Progenitor cell of endocrine pancreas (in vitro differentiated cells): ENCODE measurements around the gene ECEL1. TPM values are rescaled to one million over a fixed set of nuclear protein-coding genes. Genes with fewer than 3 reads are reported as not detected.

Source experiments
- DNase-seq: peaks from one replicate; pipeline ENCODE4 v3.0.0; 2021; ENCODE audit warnings: low spot score; ENCODE audit not compliant: unreplicated experiment
- H3K27ac Mint-ChIP-seq: 2 replicates; pipeline ENCODE4 v1.8.0; 2021; ENCODE audit warnings: mild to moderate bottlenecking, moderate library complexity, mixed read lengths
- H3K27me3 Mint-ChIP-seq: 2 replicates; pipeline ENCODE4 v1.8.0; 2021; ENCODE audit warnings: mixed read lengths
- H3K36me3 Mint-ChIP-seq: 2 replicates; pipeline ENCODE4 v1.8.0; 2022; ENCODE audit warnings: mixed read lengths; ENCODE audit not compliant: insufficient read depth
- H3K4me1 Mint-ChIP-seq: 2 replicates; pipeline ENCODE4 v1.8.0; 2021; ENCODE audit warnings: low read depth, mixed read lengths
- H3K4me3 Mint-ChIP-seq: 2 replicates; pipeline ENCODE4 v1.8.0; 2021; ENCODE audit warnings: low read depth, mild to moderate bottlenecking, moderate library complexity, mixed read lengths
- H3K9me3 Mint-ChIP-seq: 2 replicates; pipeline ENCODE4 v1.8.0; 2021; ENCODE audit warnings: low read depth, mixed read lengths
- CTCF ChIP-seq: fragments of 200-600 bp; sonication (generic); IDR thresholded peaks from one replicate; pipeline ENCODE4 v1.5.0; 2021; ENCODE audit warnings: antibody characterized with exemption, mild to moderate bottlenecking; ENCODE audit not compliant: unreplicated experiment
- total RNA-seq: library from RNA; stranded (reverse); gene quantifications from 2 replicates; pipeline ENCODE4 v1.2.1, GENCODE V29; 2021

ECEL1 gene
- total RNA-seq, 1 donor from 2014 or later = 2.9 TPM

- Mint-ChIP-seq H3K4me1 (peaks cover 1% of the 10 kb centered on the region), H3K9me3 (no peaks in the 10 kb centered on the region), H3K27me3 (peaks cover 52% of the 10 kb centered on the region), H3K4me3 (no peak overlapping the region), H3K27ac (no peak overlapping the region), H3K36me3 (no peaks in the 10 kb centered on the region)
- no peak for DNase-seq
- TF ChIP-seq CTCF = no peak
Measured at GRCh38 chr2:232521098-232521497, 33.5 kb upstream of the ECEL1 start.

GRCh38 chr2:232520489-232520888 is 32.9 kb upstream of the ECEL1 start:
- Mint-ChIP-seq H3K27ac (no peak overlapping the region), H3K36me3 (no peaks in the 10 kb centered on the region), H3K27me3 (peaks cover 56% of the 10 kb centered on the region), H3K4me1 (peaks cover 1% of the 10 kb centered on the region), H3K4me3 (no peak overlapping the region), H3K9me3 (no peaks in the 10 kb centered on the region)
- no peak for TF ChIP-seq CTCF
- DNase-seq = no peak

GRCh38 chr2:232519581-232520438 is 32.2 kb upstream of the ECEL1 start, which contains the start of gene PRSS56:
Gene PRSS56 (plus strand): TSS chr2:232520388. CDS start chr2:232520599, 211 bp downstream.
- no peak within 1 kb of the TSS for H3K4me3 Mint-ChIP-seq

GRCh38 chr2:232518844-232519243 is 31.2 kb upstream of the ECEL1 start:
- Mint-ChIP-seq H3K4me3 (no peak overlapping the region), H3K4me1 (peaks cover 1% of the 10 kb centered on the region), H3K36me3 (no peaks in the 10 kb centered on the region), H3K27ac (no peak overlapping the region), H3K9me3 (no peaks in the 10 kb centered on the region), H3K27me3 (peaks cover 58% of the 10 kb centered on the region)
- TF ChIP-seq CTCF = no peak
- no peak for DNase-seq

More at GRCh38 chr2:232519581-232520438, 32.2 kb upstream of the ECEL1 start, which contains the start of gene PRSS56:
- Mint-ChIP-seq H3K27ac (no peak within 1 kb of the TSS), H3K9me3 (no peaks in the 10 kb centered on the region), H3K36me3 (no peaks in the 10 kb centered on the region), H3K27me3 (peaks cover 58% of the 10 kb centered on the region), H3K4me1 (peaks cover 1% of the 10 kb centered on the region)
- no peak for DNase-seq
- no peak for TF ChIP-seq CTCF

GRCh38 chr2:232516551-232516950 is 28.9 kb upstream of the ECEL1 start:
- Mint-ChIP-seq H3K9me3 (no peaks in the 10 kb centered on the region), H3K27ac (no peak overlapping the region), H3K27me3 (peaks cover 57% of the 10 kb centered on the region), H3K4me3 (no peak overlapping the region), H3K36me3 (no peaks in the 10 kb centered on the region), H3K4me1 (peaks cover 1% of the 10 kb centered on the region)
- TF ChIP-seq CTCF = no peak
- no peak for DNase-seq
